Keratinocyte (primary cell): ENCODE results near the gene IP6K2.

ENCODE experiments used
- CTCF ChIP-seq, 3 experiments: IDR thresholded peaks in 1 of 3; conservative IDR thresholded peaks in 1 of 3; optimal IDR thresholded peaks in 1 of 3; 2 replicates in 2 of 3; 3 replicates in 1 of 3; pipeline versions ENCODE3 to v1.5.1; 2011; ENCODE audit warnings: low read length in 3 of 3, mild to moderate bottlenecking in 3 of 3, moderate library complexity in 2 of 3, control low read depth in 1 of 3, inconsistent platforms in 1 of 3; ENCODE audit not compliant: insufficient read depth in 2 of 3; ENCODE audit errors: extremely low read depth in 1 of 3
- EZH2 ChIP-seq: IDR thresholded peaks from one replicate; pipeline ENCODE4 v1.6.1; 2012; ENCODE audit warnings: inconsistent platforms, mild to moderate bottlenecking, low read length, moderate library complexity

GRCh38 chr3:48702320-48702920 lies 14.6 kb downstream of the IP6K2 start:
- TF ChIP-seq CTCF (optimal IDR thresholded peaks at IDR 0.05 in 1 of 3, IDR thresholded peaks at IDR 0.05 in 1 of 3, conservative IDR thresholded peaks at IDR 0.05 in 1 of 3; ENCODE audit: extremely low read depth in 1 of 3, insufficient read depth in 2 of 3, low read length in 3 of 3), result no peak
- no peak for TF ChIP-seq EZH2
